ENCODE data around the gene TDP2. TPM values are rescaled to one million over a fixed set of nuclear protein-coding genes. Genes with fewer than 3 reads are reported as not detected.

Gene TDP2
- total and polyA plus RNA-seq, 9 of the 15 experiments (the other 6 are each of a cell fraction or from before 2014, with no cell fraction given), result 27.7 to 60.1 (median 31.8) TPM

- TF ChIP-seq FOXA1 (IDR thresholded peaks at IDR 0.05; ENCODE audit: borderline replicate concordance), result no peak
- TF ChIP-seq ZSCAN32 (CRISPR knock-in tag; IDR thresholded peaks at IDR 0.05), result no peak
- TF ChIP-seq NCOA2 (IDR thresholded peaks at IDR 0.05; ENCODE audit: partially characterized antibody in 2 of 2), result no peak
- TF ChIP-seq ZNF778 (CRISPR knock-in tag; IDR thresholded peaks at IDR 0.05), result no peak
- TF ChIP-seq RREB1 (CRISPR knock-in tag; IDR thresholded peaks at IDR 0.05), result no peak
- no peak for TF ChIP-seq GABPB1 (CRISPR knock-in tag; IDR thresholded peaks at IDR 0.05)
- TF ChIP-seq BCOR (IDR thresholded peaks at IDR 0.05), result no peak
Measured at GRCh38 chr6:24659561-24659960, 7.1 kb downstream of the TDP2 start (continued).
